HG03378 (cell line): ENCODE results near the gene CCDC148.
"Not testable (repeated sequence)": the region's sequence is repeated elsewhere in the genome, so short reads cannot be mapped to it uniquely, and the experiment has no call there.

ENCODE experiments used
- ATAC-seq: cut with Tn5 transposase; IDR thresholded peaks from one replicate; pipeline ENCODE4 v1.9.1; 2021; ENCODE audit warnings: mild to moderate bottlenecking, moderate library complexity; ENCODE audit not compliant: unreplicated experiment

CCDC148 gene

DNA sequence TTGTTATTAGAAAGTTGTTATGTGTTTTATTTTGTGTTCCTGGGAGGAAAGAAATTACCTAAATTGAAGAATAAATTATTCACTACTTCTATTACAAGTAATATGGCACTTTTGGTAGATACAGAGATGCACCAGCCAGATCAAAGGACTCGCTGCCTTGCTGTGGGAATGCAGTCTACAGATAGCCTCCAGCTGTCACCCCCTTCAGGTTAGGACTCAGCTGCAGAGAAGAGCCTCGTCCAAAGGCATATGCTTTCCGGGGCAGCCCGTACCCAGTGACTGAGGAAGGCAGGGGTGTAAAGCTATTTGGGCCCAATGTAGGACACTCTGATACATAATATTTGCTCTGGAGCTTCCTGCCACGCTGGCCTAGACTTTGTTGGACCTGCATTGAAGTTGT, 90.2 kb downstream of the CCDC148 start:
- ATAC-seq, result no peak

DNA sequence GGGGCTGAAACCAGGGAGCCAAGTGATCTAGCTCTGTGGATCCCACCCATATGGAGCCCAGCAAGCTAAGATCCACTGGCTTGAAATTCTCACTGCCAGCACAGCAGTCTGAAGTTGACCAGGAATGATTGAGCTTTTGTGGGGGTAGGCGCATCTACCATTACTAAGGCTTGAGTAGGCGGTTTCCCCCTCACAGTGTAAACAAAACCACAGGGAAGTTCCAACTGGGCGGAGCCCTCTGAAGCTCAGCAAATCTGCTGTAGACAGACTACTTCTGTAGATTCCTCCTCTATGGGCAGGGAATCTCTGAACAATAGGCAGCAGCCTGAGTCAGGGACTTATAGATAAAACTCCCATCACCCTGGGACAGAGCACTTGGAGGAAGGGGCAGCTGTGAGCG, 96.7 kb downstream of the CCDC148 start:
- no peak for ATAC-seq

DNA sequence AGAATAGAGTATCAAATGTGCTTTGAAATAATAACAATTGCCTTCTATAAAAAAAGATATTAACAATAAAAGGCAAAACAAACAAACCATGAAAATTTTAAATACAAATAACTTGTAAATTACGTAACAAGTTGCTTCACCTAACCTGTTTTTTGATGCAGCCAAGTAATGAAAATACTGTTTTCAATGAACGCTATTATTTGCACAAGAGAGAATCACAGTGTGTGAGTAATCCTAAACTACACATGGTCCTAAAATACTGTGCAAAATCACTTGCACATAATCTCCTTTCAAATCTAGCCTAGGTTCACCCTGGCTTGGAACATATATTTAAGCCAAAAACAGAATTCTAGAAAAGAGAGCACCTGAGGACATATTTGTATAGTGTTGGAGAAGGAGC, 98.9 kb downstream of the CCDC148 start:
- ATAC-seq, result no peak

GRCh38 chr2:158357122-158357521, 99.4 kb downstream of the CCDC148 start:
- ATAC-seq, result no peak

DNA sequence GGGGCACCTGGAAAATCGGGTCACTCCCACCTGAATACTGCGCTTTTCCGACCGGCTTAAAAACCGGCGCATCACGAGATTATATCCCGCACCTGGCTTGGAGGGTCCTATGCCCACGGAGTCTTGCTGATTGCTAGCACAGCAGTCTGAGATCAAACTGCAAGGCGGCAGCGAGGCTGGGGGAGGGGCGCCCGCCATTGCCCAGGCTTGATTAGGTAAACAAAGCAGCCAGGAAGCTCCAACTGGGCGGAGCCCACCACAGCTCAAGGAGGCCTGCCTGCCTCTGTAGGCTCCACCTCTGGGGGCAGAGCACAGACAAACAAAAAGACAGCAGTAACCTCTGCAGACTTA, 105.1 kb downstream of the CCDC148 start:
- not testable (repeated sequence) for ATAC-seq

- ATAC-seq, result not testable (repeated sequence)
Observed at GRCh38 chr2:158350751-158351465, 105.6 kb downstream of the CCDC148 start.

DNA sequence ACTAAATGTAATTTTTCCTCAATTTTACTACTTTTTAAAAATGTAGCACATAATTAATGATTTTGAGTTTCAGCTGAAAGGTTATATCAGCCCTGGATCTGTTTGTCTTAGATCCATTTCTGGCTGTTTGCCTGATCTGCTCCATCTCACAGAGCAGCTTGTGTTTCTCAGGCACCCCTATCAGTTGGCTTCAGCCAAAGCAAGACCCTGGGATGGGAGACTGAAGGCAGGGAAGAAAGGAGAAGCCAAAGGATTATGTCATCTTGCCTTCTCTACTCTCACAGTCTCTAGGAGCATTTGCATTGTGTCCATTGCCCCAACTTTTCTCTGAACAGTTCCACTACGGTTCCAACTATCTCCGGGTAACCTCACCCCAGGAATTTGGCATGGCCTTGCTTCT, 110.5 kb downstream of the CCDC148 start:
- ATAC-seq, result no peak

- ATAC-seq, result no peak
Observed at GRCh38 chr2:158339513-158339912, 117.0 kb downstream of the CCDC148 start.

GRCh38 chr2:158337018-158337417, 119.5 kb downstream of the CCDC148 start:
- no peak for ATAC-seq

DNA sequence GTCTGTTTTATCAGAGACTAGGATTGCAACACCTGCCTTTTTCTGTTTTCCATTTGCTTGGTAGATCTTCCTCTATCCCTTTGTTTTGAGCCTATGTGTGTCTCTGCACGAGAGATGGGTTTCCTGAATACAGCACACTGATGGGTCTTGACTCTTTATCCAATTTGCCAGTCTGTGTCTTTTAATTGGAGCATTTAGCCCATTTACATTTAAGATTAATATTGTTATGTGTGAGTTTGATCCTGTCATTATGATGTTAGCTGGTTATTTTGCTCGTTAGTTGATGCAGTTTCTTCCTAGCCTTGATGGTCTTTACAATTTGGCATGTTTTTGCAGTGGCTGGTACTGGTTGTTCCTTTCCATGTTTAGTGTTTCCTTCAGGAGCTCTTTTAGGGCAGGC, 124.8 kb downstream of the CCDC148 start:
- ATAC-seq, result not testable (repeated sequence)

- ATAC-seq, result no peak
Observed at GRCh38 chr2:158325782-158326340, 130.7 kb downstream of the CCDC148 start.

DNA sequence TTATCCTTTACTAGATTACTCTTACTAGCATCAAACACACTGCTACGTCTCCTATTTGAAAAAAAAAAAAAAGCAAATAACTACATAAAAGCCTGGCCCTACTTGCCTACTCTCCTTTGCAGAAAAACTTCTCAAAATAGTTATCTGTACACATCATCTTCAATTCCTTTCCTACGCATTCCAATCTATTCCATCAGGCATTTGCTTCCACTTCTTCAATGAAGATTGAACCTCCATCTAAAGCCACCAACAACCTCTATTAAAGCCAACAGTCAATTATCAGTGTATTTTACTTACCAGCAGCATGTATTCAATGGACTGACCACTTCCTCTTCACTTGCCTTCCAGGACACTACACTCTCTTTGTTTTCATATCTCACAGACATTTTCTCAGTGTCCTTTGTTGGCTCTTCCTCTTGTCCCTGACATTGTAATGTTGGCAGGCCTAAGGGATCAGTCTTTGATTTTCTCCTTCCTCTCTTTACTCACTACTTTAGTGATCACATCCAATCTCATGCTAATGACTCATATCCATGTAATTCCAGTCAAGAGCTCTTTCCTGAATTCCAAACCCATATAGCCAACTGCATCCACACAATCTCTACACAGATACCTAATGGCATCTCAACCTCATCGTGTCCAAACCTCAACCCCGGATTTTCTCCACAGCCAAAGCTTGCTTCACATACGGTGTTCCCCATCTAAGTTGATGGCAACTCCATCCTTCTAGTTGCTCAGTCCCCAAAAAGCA, 131.3 kb downstream of the CCDC148 start:
- ATAC-seq, result no peak

- ATAC-seq, result no peak
Observed at GRCh38 chr2:158323381-158323780, 133.2 kb downstream of the CCDC148 start.

DNA sequence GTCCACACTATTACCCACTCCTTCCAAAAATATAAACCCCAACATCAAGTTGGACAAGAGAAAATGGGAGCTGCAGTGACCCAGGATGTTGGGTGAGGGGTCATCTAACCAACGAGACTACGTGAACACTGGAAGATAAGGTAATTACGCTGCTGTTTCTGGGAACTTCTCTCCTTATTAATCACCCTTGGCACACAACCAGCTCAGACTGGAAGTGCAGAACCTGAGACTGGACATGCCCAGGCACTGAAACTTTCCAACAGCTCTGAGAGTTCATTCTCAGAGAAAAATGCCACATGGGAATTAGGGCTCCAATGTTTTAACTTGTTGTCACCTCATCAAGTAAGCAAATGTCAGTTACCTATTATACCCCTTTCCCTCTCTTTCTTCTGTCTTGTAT, 135.3 kb downstream of the CCDC148 start:
- no peak for ATAC-seq

DNA sequence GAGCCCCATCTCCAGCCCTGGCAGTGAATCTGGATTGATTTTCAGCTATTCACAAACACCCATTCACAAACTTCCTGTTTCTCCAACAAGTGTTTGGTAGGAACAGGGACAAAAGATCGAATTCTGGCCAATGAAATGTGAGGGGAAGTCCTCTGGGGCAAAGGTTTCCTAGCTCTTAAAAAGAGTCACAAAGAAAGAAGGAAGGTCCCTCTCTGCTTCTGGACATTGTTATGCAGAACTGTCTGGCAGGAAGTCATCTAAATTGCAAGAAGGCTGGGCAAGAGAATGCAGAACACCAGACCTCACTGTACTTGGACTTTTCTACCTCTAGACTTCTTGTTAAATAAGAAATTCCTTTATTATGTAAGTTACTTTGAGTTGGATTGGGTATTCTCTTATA, 137.3 kb downstream of the CCDC148 start:
- no peak for ATAC-seq

GRCh38 chr2:158317642-158318041, 138.9 kb downstream of the CCDC148 start:
- ATAC-seq, result no peak

DNA sequence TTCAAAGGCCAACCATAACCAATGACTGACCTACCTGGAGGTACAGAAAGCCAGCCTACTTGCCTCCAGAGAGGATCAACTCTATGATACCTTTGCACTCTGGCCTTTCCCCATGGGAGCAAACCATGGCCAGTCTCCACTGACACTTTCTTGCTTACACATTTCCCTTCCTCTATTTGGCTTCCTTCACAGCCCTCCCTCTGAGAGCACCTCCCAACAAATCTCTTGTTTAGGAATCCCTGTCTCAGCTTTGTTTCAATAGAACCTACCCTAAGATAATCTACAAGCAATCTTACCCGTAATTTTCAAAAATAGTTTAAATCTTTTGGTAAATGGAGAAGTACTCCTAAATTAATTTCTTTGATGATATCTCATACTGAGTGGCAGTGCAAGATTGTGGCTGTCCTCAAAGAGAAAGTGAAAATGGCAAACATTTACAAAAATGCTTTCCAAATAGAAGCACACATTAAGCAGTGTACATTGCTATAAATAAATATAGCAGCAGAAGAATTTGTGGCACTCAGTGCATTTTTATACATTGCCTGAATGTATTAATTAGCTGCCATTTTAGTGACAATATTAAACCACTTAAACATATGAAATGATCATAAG, 140.6 kb downstream of the CCDC148 start:
- no peak for ATAC-seq

DNA sequence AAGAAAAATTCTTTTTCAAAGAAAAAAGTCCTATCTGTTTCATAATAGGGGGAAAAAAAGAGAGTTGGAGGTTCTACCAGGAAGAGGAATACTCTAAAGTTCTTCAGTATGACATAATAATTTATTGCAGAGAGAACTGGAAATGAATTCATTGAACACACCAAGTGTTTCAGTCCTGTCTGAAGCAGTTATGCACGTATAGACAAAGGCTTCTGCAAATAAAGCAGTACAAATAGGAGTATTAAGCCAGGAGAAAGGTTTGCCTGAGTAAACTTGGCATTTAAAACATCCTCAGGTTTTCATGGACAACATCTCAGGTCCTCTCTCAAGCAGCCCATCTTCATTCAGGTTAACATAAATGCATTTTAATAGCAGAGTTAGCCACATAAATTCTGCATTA, 141.6 kb downstream of the CCDC148 start:
- ATAC-seq, result no peak

- ATAC-seq, result no peak
Observed at GRCh38 chr2:158313734-158314133, 142.8 kb downstream of the CCDC148 start.

DNA sequence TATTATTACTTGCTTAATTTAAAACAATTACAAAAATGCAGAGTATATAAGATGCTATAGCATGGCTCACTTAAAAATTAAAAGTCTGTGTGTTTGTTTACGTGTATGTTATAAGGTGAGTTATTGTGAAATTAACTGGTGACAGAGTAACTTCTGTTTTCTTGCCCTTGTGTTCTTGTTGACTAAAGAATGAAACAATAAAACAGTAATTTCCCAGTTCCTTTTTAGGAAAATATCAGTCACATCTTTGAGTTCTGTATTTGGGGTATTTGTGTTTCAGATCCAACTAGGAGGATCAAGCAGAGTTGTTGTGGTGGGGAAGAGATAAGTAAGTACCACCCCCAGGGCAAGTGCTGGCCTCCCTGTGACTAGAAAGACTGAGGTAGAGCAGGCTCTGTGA, 143.6 kb downstream of the CCDC148 start:
- no peak for ATAC-seq

- not testable (repeated sequence) for ATAC-seq
Observed at GRCh38 chr2:158310407-158310806, 146.1 kb downstream of the CCDC148 start.

GRCh38 chr2:158305501-158305900, 151.1 kb downstream of the CCDC148 start:
- ATAC-seq, result no peak
